ENCODE data around the gene ATP2B1. TPM values are rescaled to one million over a fixed set of nuclear protein-coding genes. Genes with fewer than 3 reads are reported as not detected.

Gene ATP2B1
- total RNA-seq, 3 donors from 2014 or later = 48.4 to 83.2 (median 60.2) TPM

DNA sequence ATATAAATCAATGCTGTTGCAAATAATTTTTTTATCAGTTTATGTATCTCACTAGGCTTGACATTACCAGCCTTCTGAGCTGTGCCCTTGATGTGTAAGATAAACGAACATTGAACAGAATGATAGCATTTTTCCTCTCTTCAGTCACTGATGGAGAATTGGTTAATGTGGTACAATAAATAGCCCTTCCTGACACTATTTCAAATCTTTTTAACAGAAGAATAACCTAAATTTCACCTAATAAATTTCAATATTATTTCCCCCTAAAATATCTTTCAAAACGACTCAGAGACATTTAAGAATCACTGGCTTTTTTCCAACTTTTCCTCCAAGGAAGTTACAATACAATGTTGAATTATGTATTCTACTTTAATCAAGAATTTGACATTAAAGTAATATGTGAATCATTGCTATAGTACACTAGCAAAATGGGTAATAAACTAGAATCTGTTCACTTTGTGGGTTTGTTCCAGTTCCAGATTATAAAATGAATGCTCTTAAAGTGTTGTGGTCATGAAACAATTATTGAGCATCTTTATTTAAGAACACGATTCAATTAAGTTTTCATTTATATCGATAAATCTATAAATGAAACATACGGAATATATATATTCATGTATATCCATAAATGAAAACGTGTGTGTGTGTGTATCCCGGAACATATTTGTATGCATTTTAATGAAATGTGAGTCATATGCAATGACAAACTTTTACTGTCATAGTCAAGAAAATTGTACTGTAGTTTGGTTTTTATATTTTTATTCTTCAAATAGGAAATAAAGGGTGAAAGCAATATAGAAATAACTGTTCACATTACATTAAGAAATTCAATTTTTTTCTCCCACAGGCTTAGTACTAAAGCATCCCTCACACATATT, 2.5 kb upstream of the ATP2B1 start:
- intact Hi-C loops (cut with DNase I, micrococcal nuclease) = no loop called here
- DNase-seq = no peak
- Histone ChIP-seq H3K9me3 (no peaks in the 10 kb centered on the region), H3K4me3 (no peak overlapping the region), H3K36me3 (ENCODE audit: low read depth) (peaks cover 5% of the 10 kb centered on the region), H3K4me1 (ENCODE audit: low read depth) (peaks cover 7% of the 10 kb centered on the region)
- no peak for ATAC-seq
- TF ChIP-seq, protein P1, sequence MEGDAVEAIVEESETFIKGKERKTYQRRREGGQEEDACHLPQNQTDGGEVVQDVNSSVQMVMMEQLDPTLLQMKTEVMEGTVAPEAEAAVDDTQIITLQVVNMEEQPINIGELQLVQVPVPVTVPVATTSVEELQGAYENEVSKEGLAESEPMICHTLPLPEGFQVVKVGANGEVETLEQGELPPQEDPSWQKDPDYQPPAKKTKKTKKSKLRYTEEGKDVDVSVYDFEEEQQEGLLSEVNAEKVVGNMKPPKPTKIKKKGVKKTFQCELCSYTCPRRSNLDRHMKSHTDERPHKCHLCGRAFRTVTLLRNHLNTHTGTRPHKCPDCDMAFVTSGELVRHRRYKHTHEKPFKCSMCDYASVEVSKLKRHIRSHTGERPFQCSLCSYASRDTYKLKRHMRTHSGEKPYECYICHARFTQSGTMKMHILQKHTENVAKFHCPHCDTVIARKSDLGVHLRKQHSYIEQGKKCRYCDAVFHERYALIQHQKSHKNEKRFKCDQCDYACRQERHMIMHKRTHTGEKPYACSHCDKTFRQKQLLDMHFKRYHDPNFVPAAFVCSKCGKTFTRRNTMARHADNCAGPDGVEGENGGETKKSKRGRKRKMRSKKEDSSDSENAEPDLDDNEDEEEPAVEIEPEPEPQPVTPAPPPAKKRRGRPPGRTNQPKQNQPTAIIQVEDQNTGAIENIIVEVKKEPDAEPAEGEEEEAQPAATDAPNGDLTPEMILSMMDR (IDR thresholded peaks at IDR 0.05) = no peak

DNA sequence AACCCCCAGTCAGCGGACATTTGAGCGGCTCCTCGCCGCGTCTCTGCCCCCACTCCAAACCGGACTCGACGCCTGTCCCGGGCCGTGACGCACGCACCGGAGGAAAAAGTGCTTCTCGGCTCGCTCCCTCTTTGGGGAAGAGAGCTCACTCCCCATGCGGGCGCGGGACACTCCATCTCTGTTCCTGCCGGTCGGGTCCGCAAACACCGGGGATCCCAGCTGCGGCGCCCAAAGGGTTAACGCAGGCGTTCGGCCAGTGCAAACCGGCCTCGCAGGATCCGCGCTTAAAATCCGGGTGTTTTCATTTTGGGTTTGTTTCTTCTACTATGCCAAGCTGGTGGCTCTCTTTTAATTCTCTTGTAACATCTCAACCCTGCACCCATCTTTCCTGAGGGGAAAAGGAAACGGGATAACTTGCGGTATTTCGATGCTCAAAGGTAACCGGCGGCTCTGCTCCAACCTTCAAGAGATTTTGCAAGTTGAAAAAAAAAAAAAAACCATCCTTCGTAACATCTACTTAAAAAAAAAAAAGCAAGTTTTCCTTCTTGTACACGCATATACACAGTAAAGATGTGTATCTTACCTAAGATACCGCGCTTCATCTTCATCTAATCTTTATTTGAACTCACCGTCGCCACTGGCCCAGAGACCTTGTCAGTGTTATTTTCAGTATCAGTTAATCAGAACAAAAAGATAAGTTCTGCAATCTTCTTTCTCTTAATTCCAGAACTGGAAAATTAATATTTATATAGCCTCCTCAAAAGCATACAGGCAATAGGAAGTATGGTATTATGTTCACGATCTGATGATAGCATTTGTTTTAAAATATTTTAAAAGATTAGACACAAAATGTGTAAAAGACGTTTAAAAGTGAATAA, 1.6 kb upstream of the ATP2B1 start:
- DNase-seq = peak; percentile 65 to 85 (median 83)
- no peaks in the 10 kb centered on the region for H3K9me3 ChIP-seq
- H3K4me3 ChIP-seq = peak overlapping the region; percentile 87
- peak; percentile 2 for ATAC-seq
- peaks cover 5% of the 10 kb centered on the region for H3K36me3 ChIP-seq (ENCODE audit: low read depth)
- intact Hi-C loops (cut with DNase I, micrococcal nuclease) = loop anchor here in 1 of 2 donors (10.0 kb wide), 1 partner anchor 255 kb away; no protein-coding TSS in a partner anchor
- TF ChIP-seq, protein P1 (IDR thresholded peaks at IDR 0.05) = no peak
- H3K4me1 ChIP-seq (ENCODE audit: low read depth) = peaks cover 11% of the 10 kb centered on the region

DNA sequence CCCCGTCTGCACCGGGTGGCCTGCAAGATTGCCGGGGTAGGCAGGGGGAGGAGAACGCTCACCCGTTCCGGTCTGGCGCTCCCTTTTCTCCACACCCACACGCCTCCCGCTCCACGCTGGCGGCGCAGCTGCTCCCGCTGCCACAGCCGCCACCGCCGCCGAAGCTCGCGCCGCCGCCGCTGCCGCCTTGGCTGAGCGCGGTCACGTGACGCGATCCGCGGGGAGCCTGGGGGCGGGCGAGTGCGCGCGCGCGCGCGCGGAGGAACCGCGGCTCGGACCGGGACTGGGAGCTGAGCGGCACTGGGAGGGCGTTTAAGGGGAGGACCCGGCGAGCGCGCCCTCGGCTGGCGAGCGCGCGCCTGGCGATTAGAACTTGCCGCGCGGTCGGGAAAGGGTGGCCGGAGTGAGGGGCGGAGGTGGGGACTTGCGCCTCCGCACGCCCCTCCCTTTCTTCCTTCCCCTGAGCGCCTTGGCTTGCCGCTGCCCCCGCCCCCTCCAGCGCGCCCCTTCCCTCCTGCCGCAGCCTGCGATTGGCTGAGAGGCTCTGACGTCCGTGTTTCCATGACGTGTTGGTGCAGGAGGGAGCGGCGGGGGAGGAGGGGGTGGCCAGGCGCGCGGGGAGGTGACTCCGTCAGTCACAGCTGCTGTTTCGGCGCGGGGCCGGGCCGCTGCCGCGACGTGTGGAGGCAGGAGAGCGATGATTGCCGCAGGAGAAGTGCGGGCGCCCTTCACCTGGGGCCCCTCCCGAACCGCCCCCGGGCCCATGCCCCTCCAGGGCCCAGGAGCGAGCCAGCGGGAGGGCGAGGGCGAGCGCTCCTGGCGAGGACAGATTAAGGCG, 738 bp upstream of the ATP2B1 start:
- ATAC-seq = peak; percentile 83
- Histone ChIP-seq H3K9me3 (no peaks in the 10 kb centered on the region), H3K4me1 (ENCODE audit: low read depth) (peaks cover 11% of the 10 kb centered on the region), H3K4me3 (peak overlapping the region; percentile 87), H3K36me3 (ENCODE audit: low read depth) (peaks cover 5% of the 10 kb centered on the region)
- TF ChIP-seq, protein P1 (IDR thresholded peaks at IDR 0.05) = no peak
- DNase-seq = peak; percentile 99
- intact Hi-C loops (cut with DNase I, micrococcal nuclease) = loop anchor here in 1 of 2 donors (10.0 kb wide), 1 partner anchor 255 kb away; no protein-coding TSS in a partner anchor

DNA sequence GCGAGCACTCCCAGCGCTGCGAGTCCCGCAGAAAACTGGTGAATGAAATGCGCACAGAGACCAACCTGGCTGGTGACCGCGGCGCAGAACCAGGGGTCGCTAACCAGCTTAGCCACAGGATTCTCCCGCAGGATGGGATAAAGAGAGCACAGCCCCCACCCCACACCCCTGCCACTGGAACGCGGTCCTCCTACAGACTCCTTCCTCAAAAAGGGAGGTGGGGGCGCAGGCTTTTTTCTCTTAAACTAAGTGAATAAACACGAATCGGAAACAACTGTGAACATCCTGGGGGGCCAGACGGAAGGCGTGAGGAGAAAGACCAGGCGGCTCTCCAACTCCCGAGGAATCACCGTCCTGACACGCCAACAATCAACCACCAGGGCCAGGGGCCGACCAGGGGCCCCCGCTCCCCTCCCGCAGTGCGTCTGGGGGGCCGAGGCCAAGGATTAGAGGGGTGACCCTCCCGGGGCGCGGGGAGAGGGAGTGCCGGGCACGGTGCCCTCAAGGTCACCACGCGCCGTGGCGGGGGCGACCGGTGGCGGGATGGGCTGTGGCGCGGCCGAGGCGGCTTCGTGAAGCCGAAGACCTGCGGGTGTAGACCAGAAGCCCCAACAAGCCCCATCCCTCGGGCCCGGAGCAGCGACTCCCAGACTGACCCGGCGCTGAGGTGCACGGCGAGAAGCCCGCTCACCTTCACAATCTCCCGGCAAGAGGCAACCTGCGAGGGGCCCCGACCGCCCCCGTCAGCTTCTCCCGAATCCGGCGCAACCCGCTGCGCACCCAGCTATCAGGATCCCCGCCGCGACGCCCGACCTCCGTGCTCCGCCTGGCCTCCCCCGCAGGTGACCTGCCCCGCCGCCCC, 704 bp downstream of the ATP2B1 start:
- H3K36me3 ChIP-seq (ENCODE audit: low read depth) = peaks cover 5% of the 10 kb centered on the region
- DNase-seq (peak; percentile 43 to 78 (median 70)), ATAC-seq (peak; percentile 1)
- intact Hi-C loops (cut with DNase I, micrococcal nuclease) = loop anchor here in 1 of 2 donors (10.0 kb wide), 1 partner anchor 257 kb away; no protein-coding TSS in a partner anchor
- no peaks in the 10 kb centered on the region for H3K9me3 ChIP-seq
- TF ChIP-seq, protein P1 (IDR thresholded peaks at IDR 0.05) = no peak
- peaks cover 11% of the 10 kb centered on the region for H3K4me1 ChIP-seq (ENCODE audit: low read depth)
- peak overlapping the region; percentile 87 for H3K4me3 ChIP-seq
